A673 (cell line): Measurements from ENCODE around the gene MYT1. TPM values are rescaled to one million over a fixed set of nuclear protein-coding genes. Genes with fewer than 3 reads are reported as not detected.

Experiments
- BruUV-seq: library from RNA; stranded (reverse); fragments of 400-500 nt; replicated peaks from 2 replicates; lab custom pipeline; 2021; lab: Mats Ljungman, UMichigan
- CTCF ChIA-PET: fragments of 300-600 bp; sonication (Branson Sonifier 250); formaldehyde crosslinking; loops from one replicate; lab custom pipeline; 2022; ENCODE audit warnings: antibody characterized with exemption; lab: Charles Lee
- POLR2A ChIA-PET: fragments of 300-600 bp; sonication (Branson Sonifier 250); formaldehyde crosslinking; loops from one replicate; lab custom pipeline; 2022; ENCODE audit warnings: antibody characterized with exemption; ENCODE audit not compliant: low non-redundant PET; lab: Charles Lee
- DNase-seq: peaks from one replicate; pipeline ENCODE4 v3.0.0-alpha.2; 2015; ENCODE audit warnings: low spot score
- H3K27ac ChIP-seq: fragments of 200-600 bp; sonication (generic); 2 replicates; pipeline ENCODE4 v1.5.1; 2016; ENCODE audit warnings: mixed run types, low read depth, mild to moderate bottlenecking, mixed read lengths, antibody characterized with exemption, low read length; ENCODE audit not compliant: poor library complexity, severe bottlenecking
- H3K27me3 ChIP-seq: fragments of 200-600 bp; sonication (generic); replicated peaks from 2 replicates; pipeline ENCODE4 v1.6.1; 2017; ENCODE audit warnings: mixed run types, low read depth, mild to moderate bottlenecking, mixed read lengths, antibody characterized with exemption, low read length; ENCODE audit not compliant: insufficient read depth, poor library complexity
- H3K36me3 ChIP-seq: fragments of 200-600 bp; sonication (generic); 2 replicates; pipeline ENCODE4 v1.6.1; 2016; ENCODE audit warnings: mixed run types, mild to moderate bottlenecking, mixed read lengths, antibody characterized with exemption, low read length; ENCODE audit not compliant: insufficient read depth, poor library complexity, severe bottlenecking
- H3K4me1 ChIP-seq: fragments of 200-600 bp; sonication (generic); 2 replicates; pipeline ENCODE4 v1.6.1; 2017; ENCODE audit warnings: mixed run types, mild to moderate bottlenecking, mixed read lengths, antibody characterized with exemption, low read length; ENCODE audit not compliant: insufficient read depth, poor library complexity, severe bottlenecking
- H3K4me3 ChIP-seq: fragments of 200-600 bp; sonication (generic); 2 replicates; pipeline ENCODE4 v1.5.1; 2016; ENCODE audit warnings: low read depth, mixed run types, mild to moderate bottlenecking, mixed read lengths, low read length; ENCODE audit not compliant: poor library complexity, severe bottlenecking
- H3K9me3 ChIP-seq: fragments of 200-600 bp; sonication (generic); 2 replicates; pipeline ENCODE4 v1.6.1; 2016; ENCODE audit warnings: mixed run types, low read depth, mild to moderate bottlenecking, mixed read lengths, antibody characterized with exemption, low read length; ENCODE audit not compliant: poor library complexity, severe bottlenecking
- EZH2 ChIP-seq: fragments of 200-600 bp; sonication (generic); IDR thresholded peaks from 2 replicates; pipeline ENCODE4 v1.6.1; 2017; ENCODE audit warnings: borderline replicate concordance, low read depth, mild to moderate bottlenecking, mixed read lengths, antibody characterized with exemption, low read length; ENCODE audit not compliant: poor library complexity, severe bottlenecking
- intact Hi-C: fragments of 100-400 bp; cut with micrococcal nuclease; formaldehyde crosslinking; loops from one replicate; pipeline ENCODE4 v1.10.0; 2022; ENCODE audit not compliant: unreplicated experiment
- total RNA-seq: library from RNA; stranded (reverse); gene quantifications from 2 replicates; pipeline ENCODE4 v1.2.3, GENCODE V29; 2021
- TF ChIP-seq, protein P1 (sequence below): fragments of 300-800, 200-600 bp; sonication (generic); conservative IDR thresholded peaks from 2 replicates; pipeline ENCODE4 v1.5.1; 2017; ENCODE audit warnings: low read depth, mild to moderate bottlenecking, antibody characterized with exemption, low read length, moderate library complexity, mixed read lengths

MYT1 gene
- total RNA-seq, 1 experiment from 2014 or later = not detected

DNA sequence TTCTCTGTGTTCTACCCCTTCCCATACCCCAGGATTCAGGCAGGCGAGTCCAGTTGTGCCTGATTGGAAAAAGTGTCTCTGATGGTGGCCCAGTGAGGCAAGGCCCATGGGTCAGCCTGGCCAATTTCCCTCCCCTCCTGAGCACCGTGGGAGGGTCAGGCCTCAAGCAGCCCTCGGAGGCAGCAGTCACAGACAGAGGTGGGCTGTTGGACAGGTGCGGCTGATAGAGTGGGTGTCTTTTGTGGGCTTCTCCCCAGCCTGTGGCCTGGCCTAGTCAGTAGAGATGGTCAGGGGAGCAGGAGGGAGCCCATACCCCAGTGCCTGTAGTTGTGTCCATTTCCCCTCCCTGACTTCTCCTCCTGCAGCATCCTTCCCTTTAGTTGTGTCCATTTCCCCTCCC, 8.9 kb downstream of the MYT1 start:
- ChIA-PET POLR2A (no interaction called here), CTCF (no interaction called here)
- H3K4me3 ChIP-seq = no peak overlapping the region
- H3K27ac ChIP-seq = no peak overlapping the region
- no TSS peak for BruUV-seq
- intact Hi-C loops = no loop called here
- no peaks in the 10 kb centered on the region for H3K36me3 ChIP-seq
- no peaks in the 10 kb centered on the region for H3K9me3 ChIP-seq
- TF ChIP-seq, protein P1, sequence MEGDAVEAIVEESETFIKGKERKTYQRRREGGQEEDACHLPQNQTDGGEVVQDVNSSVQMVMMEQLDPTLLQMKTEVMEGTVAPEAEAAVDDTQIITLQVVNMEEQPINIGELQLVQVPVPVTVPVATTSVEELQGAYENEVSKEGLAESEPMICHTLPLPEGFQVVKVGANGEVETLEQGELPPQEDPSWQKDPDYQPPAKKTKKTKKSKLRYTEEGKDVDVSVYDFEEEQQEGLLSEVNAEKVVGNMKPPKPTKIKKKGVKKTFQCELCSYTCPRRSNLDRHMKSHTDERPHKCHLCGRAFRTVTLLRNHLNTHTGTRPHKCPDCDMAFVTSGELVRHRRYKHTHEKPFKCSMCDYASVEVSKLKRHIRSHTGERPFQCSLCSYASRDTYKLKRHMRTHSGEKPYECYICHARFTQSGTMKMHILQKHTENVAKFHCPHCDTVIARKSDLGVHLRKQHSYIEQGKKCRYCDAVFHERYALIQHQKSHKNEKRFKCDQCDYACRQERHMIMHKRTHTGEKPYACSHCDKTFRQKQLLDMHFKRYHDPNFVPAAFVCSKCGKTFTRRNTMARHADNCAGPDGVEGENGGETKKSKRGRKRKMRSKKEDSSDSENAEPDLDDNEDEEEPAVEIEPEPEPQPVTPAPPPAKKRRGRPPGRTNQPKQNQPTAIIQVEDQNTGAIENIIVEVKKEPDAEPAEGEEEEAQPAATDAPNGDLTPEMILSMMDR = no peak
- TF ChIP-seq EZH2 = no peak
- no peak for DNase-seq
- H3K4me1 ChIP-seq = no peaks in the 10 kb centered on the region
- H3K27me3 ChIP-seq = peaks cover 40% of the 10 kb centered on the region

- TF ChIP-seq, protein P1 = no peak
- no peak for TF ChIP-seq EZH2
- peaks cover 30% of the 10 kb centered on the region for H3K27me3 ChIP-seq
- H3K9me3 ChIP-seq = no peaks in the 10 kb centered on the region
- DNase-seq = no peak
- H3K36me3 ChIP-seq = no peaks in the 10 kb centered on the region
- no peak overlapping the region for H3K4me3 ChIP-seq
- ChIA-PET POLR2A (no interaction called here), CTCF (no interaction called here)
- intact Hi-C loops = no loop called here
- no peaks in the 10 kb centered on the region for H3K4me1 ChIP-seq
- H3K27ac ChIP-seq = no peak overlapping the region
- no TSS peak for BruUV-seq
Measured at GRCh38 chr20:64176551-64176950, 12.3 kb downstream of the MYT1 start.

DNA sequence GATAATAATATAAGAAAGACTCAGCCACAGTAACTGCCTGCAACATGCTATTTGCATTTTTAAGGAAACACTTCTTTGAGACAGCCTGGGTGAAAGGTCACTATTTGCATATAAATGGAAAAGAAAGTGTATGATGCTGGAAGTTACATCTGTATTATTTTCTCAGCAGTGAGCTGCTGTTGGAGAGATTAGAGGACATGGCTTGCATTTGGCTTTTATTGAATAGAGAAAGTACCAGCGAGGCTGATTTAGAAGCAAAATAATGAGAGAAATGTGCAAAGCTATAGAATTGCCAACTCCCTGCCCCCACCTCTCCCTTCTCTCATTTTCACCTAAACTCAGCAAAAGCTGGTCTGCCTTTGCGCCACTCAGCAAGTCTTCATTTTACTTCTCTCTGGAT, 12.7 kb downstream of the MYT1 start:
- DNase-seq = no peak
- intact Hi-C loops = no loop called here
- Histone ChIP-seq H3K9me3 (no peaks in the 10 kb centered on the region), H3K4me1 (no peaks in the 10 kb centered on the region), H3K27me3 (peaks cover 29% of the 10 kb centered on the region), H3K36me3 (no peaks in the 10 kb centered on the region), H3K4me3 (no peak overlapping the region), H3K27ac (no peak overlapping the region)
- POLR2A ChIA-PET = no interaction called here
- no TSS peak for BruUV-seq
- CTCF ChIA-PET = no interaction called here
- TF ChIP-seq, protein P1 = no peak
- TF ChIP-seq EZH2 = no peak
